ENCODE data around the gene SNRPD3.

- TF ChIP-seq CTCF (conservative IDR thresholded peaks at IDR 0.05) (no peak), ZFX (IDR thresholded peaks at IDR 0.05) (no peak)
Observed at GRCh38 chr22:24516301-24516737, 39.5 kb upstream of the SNRPD3 start.
